ENCODE measurements around the gene GCM1.

The GCM1 gene

DNA sequence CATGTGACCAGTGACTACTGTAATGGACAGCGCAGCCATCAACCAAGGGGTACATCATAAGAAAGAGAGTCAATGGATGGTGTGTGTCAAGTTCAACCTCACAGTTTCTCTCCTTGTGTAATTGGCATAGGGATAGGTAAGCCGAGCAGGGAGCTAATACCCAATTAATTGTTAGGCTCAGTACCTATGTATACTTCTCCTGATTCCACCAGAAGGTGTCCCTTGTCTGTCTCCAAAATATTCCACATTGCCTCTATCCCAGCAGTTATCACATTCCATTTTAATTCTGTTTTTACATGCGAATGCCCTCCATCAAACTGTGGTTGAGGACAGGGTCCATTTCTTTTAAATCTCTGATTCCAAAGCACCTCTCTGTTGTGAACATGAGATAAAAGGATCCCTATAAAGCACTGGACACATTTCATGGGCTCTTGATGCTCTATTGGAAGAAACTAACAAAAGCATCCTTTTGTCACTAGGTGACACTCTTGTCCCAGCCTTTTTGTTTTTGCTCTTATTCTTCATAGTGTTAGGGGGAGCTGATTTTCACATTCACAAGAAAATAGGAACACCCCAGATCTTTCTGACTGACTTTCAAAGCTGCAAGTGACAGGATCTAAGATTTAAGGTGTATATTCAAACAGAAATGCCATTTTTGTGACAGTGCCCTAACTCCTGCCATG, 44.5 kb downstream of the GCM1 start:
- peak; percentile 15 to 41 for DNase-seq

DNA sequence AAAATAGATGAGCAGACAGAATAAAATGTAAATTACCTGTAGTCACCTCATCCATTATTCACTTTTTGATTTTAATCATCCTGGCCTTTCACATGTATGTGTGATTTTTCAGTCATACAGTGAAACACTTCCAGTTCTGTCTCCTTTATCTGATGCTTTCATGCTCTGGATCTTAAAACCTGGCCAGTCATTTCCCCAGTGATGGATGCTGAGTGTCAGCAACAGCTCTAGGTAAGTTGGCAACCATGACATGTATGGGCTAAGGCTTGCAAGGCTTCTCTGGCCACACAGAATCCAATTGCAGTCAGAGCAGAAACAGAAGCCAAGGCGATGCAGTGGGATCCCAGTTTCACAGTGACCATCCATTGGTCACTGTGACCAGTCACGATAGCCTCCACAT, 47.6 kb downstream of the GCM1 start:
- no peak for DNase-seq

DNA sequence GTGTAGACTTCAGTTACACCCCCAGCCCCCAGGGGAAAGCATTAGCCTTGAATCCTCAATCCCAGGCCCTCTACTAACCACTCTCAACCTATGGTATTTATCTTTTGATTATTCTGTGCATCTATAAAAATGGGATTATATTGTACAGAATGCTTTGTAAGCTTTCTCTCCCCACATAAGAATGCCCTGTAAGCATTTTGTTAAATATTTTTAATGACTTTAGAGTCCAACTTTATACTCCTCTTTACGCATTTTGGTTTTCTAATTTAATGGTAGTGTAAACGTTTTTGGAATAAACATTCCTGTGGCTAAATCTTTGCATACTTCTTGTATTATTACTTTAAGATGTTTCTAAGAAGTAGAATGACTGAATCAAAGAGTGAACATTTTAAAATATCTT, 48.1 kb downstream of the GCM1 start:
- DNase-seq, result no peak

DNA sequence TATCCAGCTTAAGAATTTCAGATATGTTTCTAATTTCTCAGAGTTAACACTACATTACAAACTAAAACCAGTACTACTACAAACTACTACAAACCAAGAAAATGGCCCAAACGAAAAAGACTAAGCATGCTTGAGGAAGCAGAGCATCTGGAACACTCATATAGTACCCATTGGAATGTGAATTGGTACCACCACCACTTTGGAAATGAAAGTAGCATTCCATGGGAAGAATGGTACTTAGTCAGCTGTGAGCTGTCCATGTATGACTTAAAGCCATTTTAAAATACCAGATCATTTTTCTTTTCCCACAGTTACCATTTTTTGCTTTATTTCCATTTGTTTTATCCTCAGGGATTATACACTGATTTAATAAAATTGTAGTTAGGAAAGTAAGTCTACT, 52.9 kb downstream of the GCM1 start:
- DNase-seq, result no peak

DNA sequence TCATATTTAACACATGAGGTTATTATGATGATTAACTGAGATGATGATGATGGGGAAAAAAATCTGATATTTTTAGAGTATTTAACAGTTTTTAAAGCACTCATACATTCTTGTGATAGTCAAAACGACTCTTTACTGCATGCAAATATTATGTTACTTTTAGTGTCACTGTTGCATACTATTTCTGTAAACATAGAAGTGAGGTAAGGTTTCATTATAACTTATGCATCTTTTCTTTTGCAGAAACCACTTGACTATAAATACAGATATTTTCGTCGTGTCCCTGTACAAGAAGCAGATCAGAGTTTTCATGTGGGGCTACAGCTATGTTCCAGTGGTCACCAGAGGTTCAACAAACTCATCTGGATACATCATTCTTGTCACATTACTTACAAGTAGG, 53.4 kb downstream of the GCM1 start:
- no peak for DNase-seq

DNA sequence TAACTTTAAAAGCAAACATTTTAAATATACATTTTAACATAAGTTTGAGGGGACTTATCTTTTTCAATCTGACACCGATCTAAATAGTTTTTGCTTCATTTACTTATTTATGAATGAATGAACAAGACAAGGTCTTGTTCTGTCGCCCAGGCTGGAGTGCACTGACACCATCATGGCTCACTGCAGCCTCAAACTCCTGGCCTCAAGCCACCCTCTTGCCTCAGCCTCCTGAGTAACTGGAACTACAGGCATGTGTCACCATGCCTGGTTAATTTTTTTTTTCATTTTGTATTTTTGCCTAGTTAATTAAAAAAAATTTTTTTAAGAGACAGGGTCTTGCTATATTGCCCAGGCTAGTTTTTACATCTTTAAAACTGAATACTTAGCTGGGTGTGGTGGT, 58.1 kb downstream of the GCM1 start:
- no peak for DNase-seq

DNA sequence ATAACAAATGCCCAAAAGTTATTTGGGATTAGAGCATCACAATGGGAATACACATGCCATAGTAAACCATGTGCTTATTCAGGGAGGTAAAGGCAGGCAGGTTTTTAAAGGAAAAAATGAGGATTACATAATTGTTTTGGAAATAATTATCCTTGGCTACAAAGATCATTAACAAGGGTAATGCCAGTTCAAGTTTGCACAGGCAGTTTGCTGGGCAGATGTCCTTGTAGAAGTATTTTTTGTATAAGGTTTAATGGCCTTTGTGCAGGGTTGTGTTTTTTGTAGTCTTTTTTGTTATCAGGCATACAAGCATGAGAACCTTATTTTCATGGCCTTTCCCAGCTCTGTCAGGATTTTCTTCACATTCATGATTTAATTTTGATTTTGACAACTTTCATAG, 58.7 kb downstream of the GCM1 start:
- no peak for DNase-seq

DNA sequence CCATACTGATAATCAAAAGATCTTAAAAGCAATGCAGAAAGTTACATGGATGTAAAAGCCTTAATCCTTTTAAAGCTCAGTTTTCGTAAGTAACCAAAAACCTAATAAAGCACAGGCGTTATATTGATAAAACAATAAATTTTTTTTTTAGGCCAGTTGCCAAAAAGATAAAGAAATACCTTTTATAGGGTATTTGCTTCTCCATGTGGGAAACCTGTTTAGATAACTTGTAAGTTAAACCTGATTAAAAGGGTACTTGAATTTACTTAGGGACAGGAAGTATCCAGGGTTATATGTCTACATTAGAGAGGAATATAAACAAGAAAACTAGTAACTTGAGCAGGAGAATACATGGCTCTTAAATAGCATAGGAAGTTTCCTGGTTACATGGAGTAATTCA, 62.3 kb downstream of the GCM1 start:
- no peak for DNase-seq

DNA sequence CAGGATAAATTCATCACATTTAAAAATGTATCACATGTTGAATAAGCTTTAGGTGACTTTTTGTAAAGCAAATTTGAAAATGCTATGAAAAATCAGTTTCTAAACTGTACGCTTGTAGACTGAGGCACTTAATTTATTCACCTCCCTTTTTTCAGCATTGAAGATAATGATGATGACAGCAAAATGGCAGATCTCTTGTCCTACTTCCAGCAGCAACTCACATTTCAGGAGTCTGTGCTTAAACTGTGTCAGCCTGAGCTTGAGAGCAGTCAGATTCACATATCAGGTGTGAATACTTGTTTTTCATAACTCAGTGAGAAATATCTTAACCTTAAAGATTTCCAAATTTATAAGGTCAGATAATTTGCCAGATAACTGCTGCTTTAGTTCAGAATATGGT, 67.8 kb downstream of the GCM1 start:
- DNase-seq, result no peak

All from AML-193 (cell line).